Heart right ventricle (tissue), 16 donors: Measurements from ENCODE around the gene PHC3. TPM values are rescaled to one million over a fixed set of nuclear protein-coding genes. Genes with fewer than 3 reads are reported as not detected.

Source experiments
- ATAC-seq, 8 donors: fragments of 200-7000 bp; cut with Tn5 transposase; one replicate each; pipeline ENCODE4 v1.9.1; 2020; ENCODE audit warnings: mild to moderate bottlenecking in 8 of 8, moderate library complexity in 8 of 8, moderate number of reproducible peaks in 1 of 8
- DNase-seq, 2 donors: peaks; one replicate each; pipeline ENCODE4 v3.0.0-alpha.2; 2020
- H3K27ac ChIP-seq, 10 donors: fragments of 200-600 bp; sonication (generic) in 2 of 10; one replicate each; pipeline versions ENCODE4 v1.5.0 to v1.8.0; 2020 to 2022; ENCODE audit warnings: mild to moderate bottlenecking in 3 of 10
- H3K27me3 ChIP-seq, 7 donors: fragments of 200-600 bp; one replicate each; pipeline ENCODE4 v1.8.0; 2021 to 2022; ENCODE audit warnings: mild to moderate bottlenecking in 2 of 7
- H3K36me3 ChIP-seq, 9 donors: fragments of 200-600 bp; sonication (generic) in 1 of 9; one replicate each; pipeline versions ENCODE4 v1.5.0 to v1.8.0; 2020 to 2022; ENCODE audit warnings: mild to moderate bottlenecking in 2 of 9
- H3K4me1 ChIP-seq, 9 donors: fragments of 200-600 bp; sonication (generic) in 1 of 9; one replicate each; pipeline versions ENCODE4 v1.5.0 to v1.8.0; 2020 to 2022; ENCODE audit warnings: mild to moderate bottlenecking in 4 of 9
- H3K4me3 ChIP-seq, 10 donors: fragments of 200-600 bp; sonication (generic) in 2 of 10; one replicate each; pipeline versions ENCODE4 v1.5.0 to v1.8.0; 2020 to 2022; ENCODE audit warnings: mild to moderate bottlenecking in 7 of 10, moderate library complexity in 2 of 10
- H3K9me3 ChIP-seq, 11 donors: fragments of 200-600 bp in 10 of 11; sonication (generic) in 2 of 11; one replicate each; pipeline versions ENCODE4 v1.5.0 to v1.8.0; 2013 to 2022; ENCODE audit warnings: mild to moderate bottlenecking in 2 of 11, control low read depth in 1 of 11, moderate library complexity in 1 of 11
- WGBS, 2 donors: extraction: QIAGEN DNeasy Blood & Tissue Kit; methylation state at CpG; one replicate each; pipeline ENCODE4 v1.1.7; 2013; ENCODE audit warnings: inconsistent platforms in 1 of 2; 5-methylcytosine and 5-hydroxymethylcytosine counted together
- intact Hi-C, 10 donors: fragments of 100-400 bp; cut with DNase I; formaldehyde crosslinking; loops; one replicate each; pipeline versions ENCODE4 v1.11.1 to v1.14.2; 2022
- polyA plus RNA-seq, 2 donors: library from polyadenylated mRNA; stranded (reverse); fragments of 200-250 nt; gene quantifications; one replicate each; pipeline ENCODE4 v1.2.3, GENCODE V29; 2013
- total RNA-seq, 10 donors: library from RNA; stranded (reverse); fragmentation: NEBNext Ultra II Directional in 3 of 10; extraction: Animal tissue kit (Norgen Biotek cat#: 25700) in 3 of 10; gene quantifications; one replicate each; pipeline versions ENCODE4 v1.2.1 to v1.2.4, GENCODE V29; 2021 to 2023
- TF ChIP-seq, protein P1 (sequence below), 9 donors: fragments of 200-600 bp; sonication (generic) in 2 of 9; IDR thresholded peaks; one replicate each; pipeline versions ENCODE4 v1.5.0 to v1.8.0; 2021 to 2022; ENCODE audit warnings: antibody characterized with exemption in 9 of 9, mild to moderate bottlenecking in 5 of 9, moderate library complexity in 1 of 9
- donor health status: Arrhythmogenic right ventricular cardiomyopathy.
- donor health status: ischemic (EF 13 %, LVEDD 7.1; RV severe dilation, severe dysfunction).
- donor health status: healthy with polysubstance abuse.
- donor health status: DM: no; HTN: yes; CAD: no.
- donor health status: DM: no; HTN: no; CAD: no.
- donor health status: ischemic (EF 25% LVEDD 6.9; RV normal size, moderate dysfunction).
- donor health status: ischemic (EF 25% LVEDD 5.7; RV mildly dilated, moderate dysfunction).
- donor health status: healthy.
- donor health status: DM: yes; HTN: yes; CAD: no.
- donor health status: Ischemic cardiomyopathy.
- donor health status: ischemic (EF 35%, LVEDD 5.7; RV mildly dilated, moderate dysfunction).
- donor health status: nonischemic (EF 11% LVEDD 7.7; RV severe dilation, severe dysfunction).
- donor health status: DM: yes; HTN: yes; CAD: no.
- donor health status: PGD.
- donor health status: ischemic (EF 29% LVEDD 5.4; RV normal size, mild dysfunction).
- donor health status: nonischemic (EF 23%, LVEDD 6.1; RV moderate dilation, normal function).

The PHC3 gene
- total and polyA plus RNA-seq, 12 donors, result 2.4 to 70.8 (median 55.3) TPM

DNA sequence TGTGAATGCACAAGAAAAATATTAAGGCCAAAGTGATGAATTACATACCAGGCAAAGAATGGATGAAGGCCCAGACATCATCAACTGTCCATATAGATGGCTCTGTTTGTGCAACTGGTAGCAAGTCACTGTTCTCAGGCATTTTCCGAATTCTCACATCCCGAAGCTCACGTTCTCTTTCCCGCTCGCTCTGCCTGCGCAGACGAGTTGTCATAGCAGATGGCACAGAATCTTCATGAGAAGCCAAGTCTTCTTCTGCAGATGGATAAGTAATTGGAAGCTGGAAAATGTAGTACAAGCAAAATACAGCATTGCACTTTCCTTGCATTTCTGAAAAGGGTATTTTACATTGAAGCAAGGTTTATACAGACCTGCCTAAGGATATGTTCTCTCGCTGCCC lies 79.1 kb downstream of the PHC3 start:
- ATAC-seq (no peak), DNase-seq (no peak)
- WGBS, 2 donors, result 98 to 99% methylated on average over 8 of the region's 8 CpGs
- intact Hi-C loops, result loop anchor here in 2 of 10 donors (10.0 kb wide), 1 partner anchor 118 kb away; no protein-coding TSS in a partner anchor
- Histone ChIP-seq H3K27me3 (no peaks in the 10 kb centered on the region), H3K4me1 (no peaks in the 10 kb centered on the region), H3K36me3 (peaks cover 0 to 100% (median 37%) of the 10 kb centered on the region in 9 donors), H3K9me3 (no peaks in the 10 kb centered on the region), H3K27ac (no peak overlapping the region), H3K4me3 (no peak overlapping the region)
- TF ChIP-seq, protein P1, sequence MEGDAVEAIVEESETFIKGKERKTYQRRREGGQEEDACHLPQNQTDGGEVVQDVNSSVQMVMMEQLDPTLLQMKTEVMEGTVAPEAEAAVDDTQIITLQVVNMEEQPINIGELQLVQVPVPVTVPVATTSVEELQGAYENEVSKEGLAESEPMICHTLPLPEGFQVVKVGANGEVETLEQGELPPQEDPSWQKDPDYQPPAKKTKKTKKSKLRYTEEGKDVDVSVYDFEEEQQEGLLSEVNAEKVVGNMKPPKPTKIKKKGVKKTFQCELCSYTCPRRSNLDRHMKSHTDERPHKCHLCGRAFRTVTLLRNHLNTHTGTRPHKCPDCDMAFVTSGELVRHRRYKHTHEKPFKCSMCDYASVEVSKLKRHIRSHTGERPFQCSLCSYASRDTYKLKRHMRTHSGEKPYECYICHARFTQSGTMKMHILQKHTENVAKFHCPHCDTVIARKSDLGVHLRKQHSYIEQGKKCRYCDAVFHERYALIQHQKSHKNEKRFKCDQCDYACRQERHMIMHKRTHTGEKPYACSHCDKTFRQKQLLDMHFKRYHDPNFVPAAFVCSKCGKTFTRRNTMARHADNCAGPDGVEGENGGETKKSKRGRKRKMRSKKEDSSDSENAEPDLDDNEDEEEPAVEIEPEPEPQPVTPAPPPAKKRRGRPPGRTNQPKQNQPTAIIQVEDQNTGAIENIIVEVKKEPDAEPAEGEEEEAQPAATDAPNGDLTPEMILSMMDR (IDR thresholded peaks at IDR 0.05), result no peak

DNA sequence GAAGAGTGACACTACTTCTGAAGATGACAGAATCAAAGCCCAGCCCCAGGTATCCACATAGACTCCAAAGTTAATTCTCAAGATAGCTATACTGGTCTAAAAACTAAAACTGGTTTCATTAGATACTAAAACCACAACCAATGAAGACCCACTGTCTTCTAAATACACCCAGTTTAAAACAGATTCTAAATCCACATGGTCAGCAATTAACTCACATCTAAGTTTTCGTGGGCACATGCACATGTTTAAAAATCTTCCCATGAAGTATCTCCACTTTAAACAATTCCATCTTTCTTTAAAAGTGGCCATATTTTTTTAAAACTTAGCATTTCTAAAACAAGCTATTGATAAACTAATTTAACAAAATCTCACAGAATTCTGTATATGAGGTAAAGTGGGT lies 80.6 kb downstream of the PHC3 start:
- Histone ChIP-seq H3K36me3 (peaks cover 0 to 100% (median 52%) of the 10 kb centered on the region in 9 donors), H3K27me3 (no peaks in the 10 kb centered on the region), H3K9me3 (no peaks in the 10 kb centered on the region), H3K4me1 (no peaks in the 10 kb centered on the region), H3K27ac (no peak overlapping the region), H3K4me3 (no peak overlapping the region)
- TF ChIP-seq, protein P1 (IDR thresholded peaks at IDR 0.05), result no peak
- intact Hi-C loops, result loop anchor here in 2 of 10 donors (10.0 kb wide), 1 partner anchor 116 kb away; no protein-coding TSS in a partner anchor
- DNase-seq (no peak), ATAC-seq (no peak)
- 92 to 94% methylated on average over 1 of the region's 1 CpG for WGBS, 2 donors

DNA sequence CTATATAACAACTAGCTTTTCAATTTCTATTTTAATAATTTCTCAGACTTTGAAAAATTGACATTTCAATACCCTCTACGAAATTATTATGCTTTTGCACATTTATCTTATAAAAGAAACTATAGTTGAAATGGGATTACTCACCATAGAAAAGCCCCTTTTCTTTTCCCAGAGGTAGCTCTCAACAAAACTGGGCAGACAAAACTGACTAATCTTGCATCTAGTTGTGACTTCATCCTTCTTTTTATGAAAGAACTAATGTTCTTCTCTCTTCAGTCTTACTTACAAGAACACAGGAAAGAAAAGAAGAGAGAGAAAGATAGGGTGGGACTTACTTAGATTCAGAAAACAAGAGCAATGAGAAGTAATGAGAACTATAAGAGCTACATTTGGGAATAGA lies 82.8 kb downstream of the PHC3 start:
- no peak for DNase-seq
- Histone ChIP-seq H3K4me3 (no peak overlapping the region), H3K9me3 (no peaks in the 10 kb centered on the region), H3K36me3 (peaks cover 0 to 100% (median 56%) of the 10 kb centered on the region in 9 donors), H3K27me3 (no peaks in the 10 kb centered on the region), H3K4me1 (no peaks in the 10 kb centered on the region), H3K27ac (no peak overlapping the region)
- ATAC-seq, result no peak
- WGBS, 2 donors, result 84 to 86% methylated on average over 1 of the region's 1 CpG
- TF ChIP-seq, protein P1 (IDR thresholded peaks at IDR 0.05), result no peak
- intact Hi-C loops, result no loop called here

DNA sequence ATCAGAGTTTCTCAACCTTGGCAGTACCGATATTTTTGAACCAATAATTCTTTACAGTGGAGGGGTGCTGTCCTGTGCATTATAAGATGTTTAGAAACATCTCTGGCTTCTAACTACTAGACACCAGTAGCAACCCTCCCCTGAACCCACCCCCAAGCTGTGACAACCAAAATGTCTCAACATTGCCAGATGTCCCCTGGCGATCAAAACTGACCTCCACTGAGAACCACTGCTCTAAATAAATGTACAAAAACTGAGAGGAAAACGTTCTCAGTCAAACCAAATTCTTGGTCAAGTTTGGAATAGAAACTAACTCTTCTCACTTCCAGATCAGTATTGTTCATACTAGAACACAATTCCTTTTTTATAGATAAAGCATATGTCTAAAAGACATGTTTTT lies 85.2 kb downstream of the PHC3 start:
- no peak for DNase-seq
- Histone ChIP-seq H3K4me1 (no peaks in the 10 kb centered on the region), H3K4me3 (no peak overlapping the region), H3K27ac (no peak overlapping the region), H3K27me3 (no peaks in the 10 kb centered on the region), H3K9me3 (no peaks in the 10 kb centered on the region), H3K36me3 (peaks cover 0 to 100% (median 48%) of the 10 kb centered on the region in 9 donors)
- WGBS, 2 donors, result 93 to 96% methylated on average over 3 of the region's 3 CpGs
- TF ChIP-seq, protein P1 (IDR thresholded peaks at IDR 0.05), result no peak
- intact Hi-C loops, result no loop called here
- no peak for ATAC-seq
